ENCODE data around the gene NAV2. TPM values are rescaled to one million over a fixed set of nuclear protein-coding genes. Genes with fewer than 3 reads are reported as not detected.

The NAV2 gene
- total RNA-seq, 2 donors from 2014 or later, result 26.4 to 35.5 TPM

GRCh38 chr11:20026629-20027555, 314.3 kb downstream of the NAV2 start:
- intact Hi-C loops (cut with DNase I), result no loop called here
- peak overlapping the region; percentile 60 to 72 (median 66) for H3K27ac ChIP-seq
- H3K4me3 ChIP-seq, result no peak overlapping the region
- no peaks in the 10 kb centered on the region for H3K9me3 ChIP-seq
- H3K27me3 ChIP-seq, result no peaks in the 10 kb centered on the region
- H3K4me1 ChIP-seq, result peaks cover 79% of the 10 kb centered on the region
- H3K36me3 ChIP-seq (replicated peaks in 1 of 2; ENCODE audit: insufficient read depth in 1 of 2, low read depth in 2 of 2), result no peaks in the 10 kb centered on the region
- 32 to 40% methylated on average over 14 to 15 of the region's 15 CpGs for WGBS, 2 donors
- TF ChIP-seq, protein P1, sequence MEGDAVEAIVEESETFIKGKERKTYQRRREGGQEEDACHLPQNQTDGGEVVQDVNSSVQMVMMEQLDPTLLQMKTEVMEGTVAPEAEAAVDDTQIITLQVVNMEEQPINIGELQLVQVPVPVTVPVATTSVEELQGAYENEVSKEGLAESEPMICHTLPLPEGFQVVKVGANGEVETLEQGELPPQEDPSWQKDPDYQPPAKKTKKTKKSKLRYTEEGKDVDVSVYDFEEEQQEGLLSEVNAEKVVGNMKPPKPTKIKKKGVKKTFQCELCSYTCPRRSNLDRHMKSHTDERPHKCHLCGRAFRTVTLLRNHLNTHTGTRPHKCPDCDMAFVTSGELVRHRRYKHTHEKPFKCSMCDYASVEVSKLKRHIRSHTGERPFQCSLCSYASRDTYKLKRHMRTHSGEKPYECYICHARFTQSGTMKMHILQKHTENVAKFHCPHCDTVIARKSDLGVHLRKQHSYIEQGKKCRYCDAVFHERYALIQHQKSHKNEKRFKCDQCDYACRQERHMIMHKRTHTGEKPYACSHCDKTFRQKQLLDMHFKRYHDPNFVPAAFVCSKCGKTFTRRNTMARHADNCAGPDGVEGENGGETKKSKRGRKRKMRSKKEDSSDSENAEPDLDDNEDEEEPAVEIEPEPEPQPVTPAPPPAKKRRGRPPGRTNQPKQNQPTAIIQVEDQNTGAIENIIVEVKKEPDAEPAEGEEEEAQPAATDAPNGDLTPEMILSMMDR (IDR thresholded peaks at IDR 0.05), result no peak
- no peak for TF ChIP-seq POLR2A (IDR thresholded peaks at IDR 0.05)
- ATAC-seq, result peak; percentile 62
- DNase-seq, result peak; percentile 61 to 81 (median 72)

- no peak for DNase-seq
- H3K4me3 ChIP-seq, result no peak overlapping the region
- no peaks in the 10 kb centered on the region for H3K36me3 ChIP-seq (replicated peaks in 1 of 2; ENCODE audit: insufficient read depth in 1 of 2, low read depth in 2 of 2)
- H3K4me1 ChIP-seq, result peaks cover 77% of the 10 kb centered on the region
- no peak for TF ChIP-seq POLR2A (IDR thresholded peaks at IDR 0.05)
- H3K27ac ChIP-seq, result peak overlapping the region; percentile 60 to 72 (median 66)
- H3K27me3 ChIP-seq, result no peaks in the 10 kb centered on the region
- ATAC-seq, result no peak
- intact Hi-C loops (cut with DNase I), result no loop called here
- 9 to 23% methylated on average over 4 of the region's 4 CpGs for WGBS, 2 donors
- no peaks in the 10 kb centered on the region for H3K9me3 ChIP-seq
Measured at GRCh38 chr11:20027556-20028013, 314.9 kb downstream of the NAV2 start.

- Histone ChIP-seq H3K4me3 (no peak overlapping the region), H3K27me3 (no peaks in the 10 kb centered on the region), H3K9me3 (no peaks in the 10 kb centered on the region), H3K27ac (peak overlapping the region in 1 of 4 donors; percentile 15), H3K36me3 (replicated peaks in 1 of 2; ENCODE audit: insufficient read depth in 1 of 2, low read depth in 2 of 2) (no peaks in the 10 kb centered on the region), H3K4me1 (peaks cover 74% of the 10 kb centered on the region)
- TF ChIP-seq, protein P1 (IDR thresholded peaks at IDR 0.05), result no peak
- TF ChIP-seq POLR2A (IDR thresholded peaks at IDR 0.05), result no peak
- DNase-seq (peak in 1 of 4 donors; percentile 17), ATAC-seq (no peak)
- intact Hi-C loops (cut with DNase I), result no loop called here
- 48 to 59% methylated on average over 3 of the region's 3 CpGs for WGBS, 2 donors
Measured at GRCh38 chr11:20029193-20029592, 316.6 kb downstream of the NAV2 start.

DNA sequence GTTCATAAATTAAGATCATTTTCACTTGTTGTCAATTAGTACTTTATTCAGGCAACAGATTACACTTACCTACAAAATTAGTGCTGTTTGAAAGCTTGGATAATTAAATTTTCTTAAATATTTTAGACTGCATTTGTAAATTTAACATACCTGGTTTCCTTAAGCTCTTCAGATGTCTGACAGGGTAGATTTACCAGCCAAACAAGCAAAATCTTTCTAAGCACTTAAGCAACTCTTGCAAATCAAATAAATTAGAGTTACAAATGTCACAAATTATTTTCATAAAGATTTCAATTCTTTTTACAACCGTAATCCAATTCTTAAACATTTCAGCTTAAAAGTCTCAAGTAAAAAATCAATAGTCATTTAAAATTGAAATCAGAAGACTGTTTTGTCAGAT, 317.8 kb downstream of the NAV2 start:
- WGBS, 2 donors, result 19 to 22% methylated on average over 1 of the region's 1 CpG
- H3K4me3 ChIP-seq, result no peak overlapping the region
- DNase-seq (no peak), ATAC-seq (no peak)
- no peaks in the 10 kb centered on the region for H3K36me3 ChIP-seq (replicated peaks in 1 of 2; ENCODE audit: insufficient read depth in 1 of 2, low read depth in 2 of 2)
- H3K27ac ChIP-seq, result peak overlapping the region in 2 of 4 donors; percentile 37 to 38
- H3K4me1 ChIP-seq, result peaks cover 61% of the 10 kb centered on the region
- no peaks in the 10 kb centered on the region for H3K27me3 ChIP-seq
- intact Hi-C loops (cut with DNase I), result no loop called here
- no peaks in the 10 kb centered on the region for H3K9me3 ChIP-seq
- TF ChIP-seq POLR2A (IDR thresholded peaks at IDR 0.05), result no peak
- TF ChIP-seq, protein P1 (IDR thresholded peaks at IDR 0.05), result no peak

- WGBS, 2 donors, result 31 to 38% methylated on average over 6 to 7 of the region's 7 CpGs
- TF ChIP-seq POLR2A (IDR thresholded peaks at IDR 0.05), result no peak
- TF ChIP-seq, protein P1 (IDR thresholded peaks at IDR 0.05), result no peak
- no peak overlapping the region for H3K4me3 ChIP-seq
- peaks cover 56% of the 10 kb centered on the region for H3K4me1 ChIP-seq
- intact Hi-C loops (cut with DNase I), result no loop called here
- H3K27me3 ChIP-seq, result no peaks in the 10 kb centered on the region
- H3K27ac ChIP-seq, result peak overlapping the region; percentile 37 to 52 (median 40)
- no peaks in the 10 kb centered on the region for H3K36me3 ChIP-seq (replicated peaks in 1 of 2; ENCODE audit: insufficient read depth in 1 of 2, low read depth in 2 of 2)
- DNase-seq, result no peak
- H3K9me3 ChIP-seq, result no peaks in the 10 kb centered on the region
- peak; percentile 27 for ATAC-seq
Measured at GRCh38 chr11:20031155-20032001, 318.7 kb downstream of the NAV2 start.

All from body of pancreas (tissue), 4 donors.